ENCODE measurements around the gene PPAT. TPM values are rescaled to one million over a fixed set of nuclear protein-coding genes. Genes with fewer than 3 reads are reported as not detected.

PPAT gene
- total RNA-seq (2014; rRNA removed) (31.7 and 35.9 TPM in 2 replicates), Bru-seq, nascent RNA (percentile 88 among the genes with signal in this experiment), BruChase-seq, experiment 1, labeled RNA remaining after a 6-hour chase (percentile 87 among the genes with signal in this experiment), BruChase-seq, experiment 2, labeled RNA remaining after a 2-hour chase (percentile 83 among the genes with signal in this experiment)
- long read RNA-seq, transcript PPAT-201 (11 exons, 3,682 nt), result major isoform, 55 of 66 reads
- long read RNA-seq, partial matches to known transcripts, result 7 of 66 reads
- long read RNA-seq, other reads (novel, unspliced or antisense), result 4 of 66 reads

- Histone ChIP-seq H3K27me3 (ENCODE audit: low read length) (no peaks in the 10 kb centered on the region), H3K4me3 (ENCODE audit: low read length) (peak within 1 kb of the TSS; percentile 79), H3K36me3 (ENCODE audit: low read depth, low read length) (peaks cover 14% of the 10 kb centered on the region; the same call in 1 of the 2 replicates), H3K9me2 (replicated peaks; ENCODE audit: low read length) (no peaks in the 10 kb centered on the region), H4K20me1 (ENCODE audit: low read length) (peaks cover 64% of the 10 kb centered on the region), H3K4me1 (ENCODE audit: insufficient read depth, low read length) (peaks cover 36% of the 10 kb centered on the region), H3K9ac (ENCODE audit: low read length) (peak within 1 kb of the TSS; percentile 98), H3F3A (ENCODE audit: low read length, unreplicated experiment) (no peaks in the 10 kb centered on the region), H3K79me2 (ENCODE audit: low read length) (peaks cover 92% of the 10 kb centered on the region), H3K9me3 (ENCODE audit: low read length) (no peaks in the 10 kb centered on the region), H2AFZ (ENCODE audit: low read length) (peak within 1 kb of the TSS; percentile 87), H3K4me2 (ENCODE audit: low read length) (peak within 1 kb of the TSS; percentile 93), H3K27ac (ENCODE audit: low read length) (peak within 1 kb of the TSS; percentile 80)
- ChIA-PET POLR2A (ENCODE audit: unreplicated experiment) (interaction anchor here (0.6 to 2.1 kb wide), 8 partner anchors 9 to 323 kb away, joined by 3 to 22 read pairs (median 4); partner anchors contain the start of gene AASDH), CTCF (interaction anchor here (0.8 to 1.0 kb wide), 3 partner anchors 9 to 109 kb away, joined by 3 to 5 read pairs (median 4); no protein-coding TSS in a partner anchor)
- no peak for TF ChIP-seq CTCF (conservative IDR thresholded peaks at IDR 0.05; ENCODE audit: low read depth, low read length)
- no TSS peak for BruUV-seq (replicated peaks)
- DNase-seq, result peak; percentile 99
- intact Hi-C loops (cut with micrococcal nuclease), result loop anchor here (2.0 to 10.0 kb wide), 4 partner anchors 49 to 542 kb away; partner anchors contain the start of genes AASDH, NOA1, POLR2B and REST
- peak; percentile 78 for ATAC-seq
Measured at GRCh38 chr4:56435140-56435926, at the start of gene PPAT. TSS of gene PPAT (minus strand) at chr4:56435615. CDS start at chr4:56435477, 138 bp downstream.

- Histone ChIP-seq H3K36me3 (ENCODE audit: low read depth, low read length) (peaks cover 73% of the 10 kb centered on the region), H3F3A (ENCODE audit: low read length, unreplicated experiment) (no peaks in the 10 kb centered on the region), H4K20me1 (ENCODE audit: low read length) (no peaks in the 10 kb centered on the region), H3K4me2 (ENCODE audit: low read length) (no peak overlapping the region), H3K27ac (ENCODE audit: low read length) (no peak overlapping the region), H3K9me3 (ENCODE audit: low read length) (no peaks in the 10 kb centered on the region), H3K79me2 (ENCODE audit: low read length) (no peaks in the 10 kb centered on the region), H2AFZ (ENCODE audit: low read length) (no peak overlapping the region), H3K9ac (ENCODE audit: low read length) (no peak overlapping the region), H3K4me3 (ENCODE audit: low read length) (no peak overlapping the region), H3K27me3 (ENCODE audit: low read length) (no peaks in the 10 kb centered on the region), H3K4me1 (ENCODE audit: insufficient read depth, low read length) (no peaks in the 10 kb centered on the region), H3K9me2 (replicated peaks; ENCODE audit: low read length) (no peaks in the 10 kb centered on the region)
- intact Hi-C loops (cut with micrococcal nuclease), result no loop called here
- POLR2A ChIA-PET (ENCODE audit: unreplicated experiment), result no interaction called here
- no TSS peak for BruUV-seq (replicated peaks)
- CTCF ChIA-PET, result interaction anchor here (0.7 kb wide), 1 partner anchor 23 kb away, joined by 4 read pairs; no protein-coding TSS in a partner anchor
- no peak for ATAC-seq
- no peak for TF ChIP-seq EZH2phosphoT487 (IDR thresholded peaks at IDR 0.05; ENCODE audit: borderline replicate concordance, low read length)
- no peak for TF ChIP-seq CTCF (conservative IDR thresholded peaks at IDR 0.05; ENCODE audit: low read depth, low read length)
- no peak for TF ChIP-seq EZH2 (IDR thresholded peaks at IDR 0.05; ENCODE audit: low read length, unreplicated experiment)
- no peak for DNase-seq
Measured at GRCh38 chr4:56480691-56481090, 45.3 kb upstream of the PPAT start.
